ENCODE results near the gene MEGF8. TPM values are rescaled to one million over a fixed set of nuclear protein-coding genes. Genes with fewer than 3 reads are reported as not detected.

Gene MEGF8
- total and polyA plus RNA-seq, 9 of the 15 experiments (the other 6 are each of a cell fraction or from before 2014, with no cell fraction given), result 0.28 to 13.1 (median 3.0) TPM

- TF ChIP-seq ZNF407 (IDR thresholded peaks at IDR 0.05; ENCODE audit: low read depth) (no peak), RREB1 (CRISPR knock-in tag; IDR thresholded peaks at IDR 0.05) (no peak), DNMT1 (IDR thresholded peaks at IDR 0.05) (no peak), KDM1A (IDR thresholded peaks at IDR 0.05) (peak in 1 of 2 experiments; percentile 26; a peak in 1 of 4 replicates), BCOR (IDR thresholded peaks at IDR 0.05) (0 out of 2 replicates have a peak, but pooled peaks have one; percentile 34)
- TF ChIP-seq, protein P1, sequence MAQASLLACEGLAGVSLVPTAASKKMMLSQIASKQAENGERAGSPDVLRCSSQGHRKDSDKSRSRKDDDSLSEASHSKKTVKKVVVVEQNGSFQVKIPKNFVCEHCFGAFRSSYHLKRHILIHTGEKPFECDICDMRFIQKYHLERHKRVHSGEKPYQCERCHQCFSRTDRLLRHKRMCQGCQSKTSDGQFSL (CRISPR knock-in tag; IDR thresholded peaks at IDR 0.05), result no peak
- TF ChIP-seq, protein P1 (tag; IDR thresholded peaks at IDR 0.05), result no peak
These were observed 96.9 kb downstream of the MEGF8 start (continued) for GRCh38 chr19:42422092-42422900.

Data from K562 (cell line).